HG03060 (cell line): ENCODE data around the gene SLX4IP.

ENCODE experiments used
- ATAC-seq: cut with Tn5 transposase; IDR thresholded peaks from one replicate; pipeline ENCODE4 v1.9.1; 2021; ENCODE audit warnings: low read depth, moderate number of reproducible peaks; ENCODE audit not compliant: unreplicated experiment

SLX4IP gene

GRCh38 chr20:10670501-10671220 is 235.6 kb downstream of the SLX4IP start:
- peak; percentile 27 for ATAC-seq

GRCh38 chr20:10671221-10671918 is 236.3 kb downstream of the SLX4IP start:
- ATAC-seq = no peak

DNA sequence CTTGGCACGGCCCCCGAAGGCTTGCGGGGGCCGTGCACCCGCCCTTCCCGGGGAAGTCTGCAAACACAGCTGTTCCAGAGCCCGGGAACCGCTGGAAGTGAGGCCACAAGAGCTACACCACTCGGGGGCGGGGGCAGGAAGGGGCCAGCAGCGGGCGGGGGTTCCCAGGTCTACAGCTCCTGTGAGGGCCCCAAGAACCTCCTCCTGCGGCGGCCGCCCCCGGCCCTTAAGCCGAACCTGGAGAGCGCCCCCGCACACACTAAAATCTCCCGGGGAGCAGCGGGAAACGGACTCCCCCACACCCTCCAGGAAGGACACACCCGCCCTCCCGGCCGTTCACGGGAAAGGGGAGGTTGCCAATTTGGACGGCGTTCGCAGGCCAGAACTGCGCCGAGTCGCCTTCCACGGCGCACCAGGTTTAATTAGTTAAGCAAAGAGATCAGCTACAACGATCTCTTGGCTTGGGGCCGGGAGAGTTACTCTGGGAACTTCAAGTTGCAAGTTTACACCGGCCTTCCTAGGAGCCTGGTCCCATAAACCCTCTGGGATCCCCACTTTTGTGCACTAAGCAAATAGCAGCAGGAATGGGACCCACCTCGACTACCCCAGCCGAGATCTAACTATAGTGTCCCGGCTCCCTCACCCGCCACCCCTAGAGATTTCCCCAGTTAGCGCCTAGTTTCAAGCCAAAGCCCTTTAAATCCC is 237.0 kb downstream of the SLX4IP start:
- no peak for ATAC-seq

DNA sequence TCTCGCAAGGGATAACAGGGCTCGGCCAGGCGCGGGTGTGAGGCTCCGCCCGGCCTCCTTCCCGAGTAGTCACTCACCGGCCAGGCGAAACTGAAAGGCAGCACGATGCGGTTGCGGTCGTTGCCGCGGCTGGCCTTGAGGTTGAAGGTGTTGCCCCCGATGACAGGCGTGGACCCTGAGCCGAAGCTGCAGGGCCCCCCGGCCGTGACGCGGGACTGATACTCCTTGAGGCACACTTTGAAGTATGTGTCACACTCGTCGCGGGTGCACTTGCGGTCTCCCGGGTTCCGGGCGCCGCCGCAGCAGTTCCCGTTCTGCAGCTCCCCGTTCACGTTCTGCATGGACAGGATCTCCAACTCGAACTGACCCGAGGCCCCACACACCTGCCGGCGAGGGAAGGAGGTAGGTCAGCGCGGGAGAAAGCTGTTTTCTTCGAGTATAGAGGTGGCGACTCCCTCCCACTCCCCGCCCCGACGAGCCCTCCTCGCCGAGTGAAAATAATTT is 237.6 kb downstream of the SLX4IP start:
- no peak for ATAC-seq

DNA sequence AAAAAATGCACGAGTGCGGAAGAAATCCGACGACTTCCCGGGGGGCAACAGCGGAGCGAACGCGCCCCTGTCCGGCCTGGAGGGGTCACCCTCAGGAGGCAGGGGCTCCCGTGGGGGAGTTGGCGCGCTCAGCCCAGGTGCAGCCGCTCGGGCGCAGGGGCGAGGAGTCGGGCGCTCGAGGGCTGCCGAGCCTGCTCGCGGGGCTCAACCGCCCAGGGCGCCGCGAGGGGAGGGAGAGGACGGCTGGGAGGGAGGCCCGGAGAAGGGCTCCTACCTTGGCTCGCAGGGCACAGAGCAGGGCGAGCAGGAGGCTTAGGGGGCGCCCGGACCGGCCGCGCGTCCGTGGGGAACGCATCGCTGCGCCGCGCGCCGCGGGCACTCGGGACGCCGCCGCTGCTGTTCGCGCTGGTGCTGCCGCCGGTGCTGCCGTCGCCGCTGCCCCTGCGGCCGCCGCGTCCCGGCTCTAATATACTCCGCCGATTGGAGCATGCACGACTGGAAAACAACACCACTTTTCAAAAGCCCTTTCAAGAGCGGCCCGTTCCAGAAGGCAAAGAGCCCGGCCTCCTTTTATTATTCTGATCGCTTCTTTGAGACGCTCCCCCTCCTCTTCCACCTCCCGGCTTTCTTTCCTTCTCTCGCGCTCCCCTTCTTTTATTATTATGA is 238.2 kb downstream of the SLX4IP start:
- no peak for ATAC-seq

DNA sequence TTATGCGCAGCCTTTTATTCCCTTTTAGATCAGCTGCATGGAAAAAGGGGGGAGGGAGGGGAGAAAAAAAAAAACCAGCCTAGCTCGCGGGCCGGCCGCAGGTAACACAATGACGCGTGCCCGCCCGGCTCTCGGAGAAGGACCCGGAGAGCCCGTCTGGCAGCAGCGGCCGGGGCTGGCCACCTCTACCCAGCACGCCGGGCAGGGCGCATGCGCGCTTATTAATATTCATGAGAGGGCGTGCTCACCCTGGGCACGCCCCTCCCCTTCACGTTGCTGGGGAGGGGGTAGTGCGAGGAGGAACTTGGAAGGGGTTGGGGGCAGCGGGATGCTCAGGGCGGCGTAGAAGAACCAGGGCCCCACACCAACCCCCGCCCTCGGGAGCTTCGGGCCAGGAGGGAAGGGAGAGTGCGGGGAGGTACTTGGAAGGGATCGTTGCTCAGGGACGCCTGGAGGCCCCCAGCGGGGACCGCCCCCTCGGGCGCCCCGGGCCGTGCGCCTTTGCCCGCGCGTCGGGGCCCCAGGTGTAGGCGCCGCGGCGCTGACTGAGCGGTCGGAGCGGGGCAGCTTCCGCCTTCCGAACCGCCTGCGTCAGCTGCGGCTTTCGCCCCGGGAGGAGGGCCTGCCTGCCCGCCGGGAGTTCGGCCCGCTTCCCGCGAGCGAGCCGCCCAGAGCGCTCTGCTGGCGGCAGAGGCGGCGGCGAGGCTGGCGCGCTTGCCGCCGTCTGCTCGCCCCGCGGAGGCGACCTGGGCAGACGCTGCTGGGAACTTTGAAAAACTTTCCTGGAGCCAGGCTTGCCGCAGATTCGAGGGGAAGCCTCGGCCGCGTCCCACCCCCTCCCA is 239.0 kb downstream of the SLX4IP start, which contains the start of gene JAG1:
Gene JAG1 (minus strand): TSS at position 158 of the 842 bp plus-strand sequence. CDS start 469 bp downstream, outside the sequence.
- ATAC-seq = peak; percentile 38

- no peak for ATAC-seq
Observed at GRCh38 chr20:10674684-10675449, 239.8 kb downstream of the SLX4IP start.

- ATAC-seq = no peak
Observed at GRCh38 chr20:10675450-10675848, 240.3 kb downstream of the SLX4IP start.

- no peak for ATAC-seq
Observed at GRCh38 chr20:10676518-10676917, 241.4 kb downstream of the SLX4IP start.
